Measurements from ENCODE around the gene ZNF277.
"Not testable (repeated sequence)": the region's sequence is repeated elsewhere in the genome, so short reads cannot be mapped to it uniquely, and the experiment has no call there.

ZNF277 gene

DNA sequence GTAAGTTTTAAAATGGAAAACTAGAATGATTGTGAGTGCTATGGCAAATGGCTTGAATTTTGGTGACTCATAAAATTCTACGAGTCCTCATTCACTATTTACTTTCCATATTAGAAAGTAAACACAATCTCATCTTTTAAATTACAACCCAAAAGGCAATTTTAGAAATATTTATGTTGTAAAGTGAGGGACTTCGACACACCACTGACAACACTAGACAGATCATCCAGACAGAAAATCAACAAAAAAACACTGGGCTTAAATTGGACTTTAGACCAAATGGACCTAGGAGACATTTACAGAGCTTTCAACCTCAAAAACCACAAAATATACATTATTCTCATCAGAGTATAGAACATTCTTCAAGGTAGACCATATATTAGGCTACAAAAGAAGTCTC is 30.1 kb downstream of the ZNF277 start:
- H3K36me3 ChIP-seq (ENCODE audit: insufficient read depth, low read length): no peaks in the 10 kb centered on the region
- no peak overlapping the region for H3K4me2 ChIP-seq (ENCODE audit: low read length)
- no peak overlapping the region for H3K9ac ChIP-seq (ENCODE audit: low read depth, low read length)
- H3K4me1 ChIP-seq (ENCODE audit: control insufficient read depth, insufficient read depth, low read length): peaks cover 10% of the 10 kb centered on the region
- H3K9me3 ChIP-seq (replicated peaks; ENCODE audit: low read length): no peaks in the 10 kb centered on the region
- H3K27me3 ChIP-seq (ENCODE audit: control insufficient read depth, insufficient read depth, low read length): no peaks in the 10 kb centered on the region
- no peak overlapping the region for H3K4me3 ChIP-seq (ENCODE audit: low read length)

DNA sequence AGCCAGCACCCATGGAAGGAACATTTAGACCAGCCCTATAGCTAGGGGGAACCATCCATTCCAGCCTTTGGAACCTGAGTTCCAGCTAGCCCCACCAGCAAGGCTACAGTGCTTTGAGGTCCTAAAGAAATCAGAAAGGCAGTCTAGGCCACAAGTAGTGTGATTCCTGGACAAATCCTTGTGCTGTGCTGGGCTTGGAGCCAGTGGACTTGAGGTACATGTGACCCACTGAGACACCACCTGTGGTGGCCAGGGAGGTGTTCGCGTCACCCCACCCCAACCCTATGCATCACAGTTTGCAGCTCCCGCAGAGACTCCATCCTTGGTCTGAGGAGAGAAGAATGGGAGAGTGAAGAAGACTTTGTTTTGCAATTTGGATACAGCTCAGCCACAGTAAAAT is 31.8 kb downstream of the ZNF277 start:
- H3K9ac ChIP-seq (ENCODE audit: low read depth, low read length): no peak overlapping the region
- H3K27me3 ChIP-seq (ENCODE audit: control insufficient read depth, insufficient read depth, low read length): no peaks in the 10 kb centered on the region
- H3K4me2 ChIP-seq (ENCODE audit: low read length): no peak overlapping the region
- H3K36me3 ChIP-seq (ENCODE audit: insufficient read depth, low read length): no peaks in the 10 kb centered on the region
- no peaks in the 10 kb centered on the region for H3K9me3 ChIP-seq (replicated peaks; ENCODE audit: low read length)
- H3K4me3 ChIP-seq (ENCODE audit: low read length): no peak overlapping the region
- peaks cover 10% of the 10 kb centered on the region for H3K4me1 ChIP-seq (ENCODE audit: control insufficient read depth, insufficient read depth, low read length)

DNA sequence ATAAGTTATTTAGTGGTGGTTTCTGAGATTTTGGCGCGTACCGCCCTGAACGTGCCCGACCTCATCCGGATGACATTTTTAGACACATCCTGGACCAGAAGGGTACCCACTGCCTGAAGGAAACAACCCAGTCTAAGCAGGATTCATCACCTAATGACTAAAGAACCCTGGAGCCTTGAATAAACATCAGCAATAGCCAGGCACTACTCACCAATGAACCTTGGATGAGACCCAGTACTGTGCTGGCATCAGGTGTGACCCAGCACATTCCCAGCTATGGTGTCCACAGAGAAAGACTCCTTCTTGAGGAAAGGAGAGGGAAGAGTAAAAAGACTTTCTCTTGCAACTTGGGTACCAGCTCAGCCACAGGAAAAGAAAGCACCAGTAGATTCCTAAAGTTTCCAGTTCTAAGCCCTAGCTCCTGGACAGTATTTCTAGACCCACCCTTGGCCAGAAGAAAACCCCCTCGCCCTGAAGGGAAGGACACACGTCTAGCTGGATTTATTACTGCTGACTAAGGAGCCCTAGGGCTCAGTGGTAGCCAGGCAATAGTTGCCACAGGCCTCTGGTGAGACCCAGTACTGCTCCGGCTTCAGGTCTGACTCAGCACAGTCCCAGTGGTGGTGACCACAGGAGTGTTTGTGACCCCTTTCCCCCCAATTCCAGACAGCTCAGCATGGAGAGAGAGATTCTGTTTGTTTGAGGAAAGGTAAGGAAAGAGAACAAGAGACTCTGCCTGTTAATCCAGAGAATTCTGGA is 32.5 kb downstream of the ZNF277 start:
- H3K9ac ChIP-seq (ENCODE audit: low read depth, low read length): no peak overlapping the region
- no peaks in the 10 kb centered on the region for H3K9me3 ChIP-seq (replicated peaks; ENCODE audit: low read length)
- H3K4me2 ChIP-seq (ENCODE audit: low read length): no peak overlapping the region
- H3K4me1 ChIP-seq (ENCODE audit: control insufficient read depth, insufficient read depth, low read length): peaks cover 10% of the 10 kb centered on the region
- no peak overlapping the region for H3K4me3 ChIP-seq (ENCODE audit: low read length)
- no peaks in the 10 kb centered on the region for H3K36me3 ChIP-seq (ENCODE audit: insufficient read depth, low read length)
- no peaks in the 10 kb centered on the region for H3K27me3 ChIP-seq (ENCODE audit: control insufficient read depth, insufficient read depth, low read length)

DNA sequence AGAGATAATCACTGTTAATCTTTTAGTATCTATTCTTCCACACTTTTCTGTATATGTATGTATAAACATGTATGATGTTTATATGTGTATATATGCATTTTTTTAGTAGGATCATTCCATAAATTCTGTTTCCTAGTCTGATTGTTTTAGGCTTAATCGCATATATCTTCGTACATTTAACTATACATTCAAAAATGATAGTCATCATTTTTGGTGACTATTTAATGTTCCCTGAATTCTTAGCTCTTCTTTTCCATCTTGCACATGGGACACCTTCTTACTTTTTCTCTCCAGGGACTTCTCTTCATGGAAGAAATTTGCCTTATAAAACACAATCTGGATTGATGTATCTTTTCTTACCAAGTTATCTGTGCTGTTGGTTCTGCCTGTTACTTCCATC is 42.1 kb downstream of the ZNF277 start:
- Histone ChIP-seq H3K9me3 (replicated peaks; ENCODE audit: low read length) (no peaks in the 10 kb centered on the region), H3K36me3 (ENCODE audit: insufficient read depth, low read length) (no peaks in the 10 kb centered on the region), H3K4me2 (ENCODE audit: low read length) (no peak overlapping the region), H3K4me3 (ENCODE audit: low read length) (no peak overlapping the region), H3K4me1 (ENCODE audit: control insufficient read depth, insufficient read depth, low read length) (no peaks in the 10 kb centered on the region), H3K27me3 (ENCODE audit: control insufficient read depth, insufficient read depth, low read length) (no peaks in the 10 kb centered on the region), H3K9ac (ENCODE audit: low read depth, low read length) (no peak overlapping the region)

DNA sequence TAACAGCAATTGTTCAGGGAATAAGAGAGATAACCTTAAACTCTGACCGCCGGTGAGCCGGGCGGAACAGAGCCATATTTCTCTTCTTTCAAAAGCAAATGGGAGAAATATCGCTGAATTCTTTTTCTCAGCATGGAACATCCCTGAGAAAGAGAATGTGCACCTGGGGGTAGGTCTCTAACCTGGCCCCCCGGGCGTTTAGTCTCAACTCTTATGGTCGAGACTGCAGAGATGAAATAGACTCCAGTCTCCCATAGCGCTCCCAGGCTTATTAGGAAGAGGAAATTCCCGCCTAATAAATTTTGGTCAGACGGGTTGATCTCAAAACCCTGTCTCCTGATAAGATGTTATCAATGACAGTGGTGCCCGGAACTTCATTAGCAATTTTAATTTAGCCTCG is 43.5 kb downstream of the ZNF277 start:
- not testable (repeated sequence) for H3K36me3 ChIP-seq (ENCODE audit: insufficient read depth, low read length); H3K4me3 ChIP-seq (ENCODE audit: low read length); H3K27me3 ChIP-seq (ENCODE audit: control insufficient read depth, insufficient read depth, low read length); H3K9me3 ChIP-seq (replicated peaks; ENCODE audit: low read length); H3K4me1 ChIP-seq (ENCODE audit: control insufficient read depth, insufficient read depth, low read length); H3K4me2 ChIP-seq (ENCODE audit: low read length); H3K9ac ChIP-seq (ENCODE audit: low read depth, low read length)

DNA sequence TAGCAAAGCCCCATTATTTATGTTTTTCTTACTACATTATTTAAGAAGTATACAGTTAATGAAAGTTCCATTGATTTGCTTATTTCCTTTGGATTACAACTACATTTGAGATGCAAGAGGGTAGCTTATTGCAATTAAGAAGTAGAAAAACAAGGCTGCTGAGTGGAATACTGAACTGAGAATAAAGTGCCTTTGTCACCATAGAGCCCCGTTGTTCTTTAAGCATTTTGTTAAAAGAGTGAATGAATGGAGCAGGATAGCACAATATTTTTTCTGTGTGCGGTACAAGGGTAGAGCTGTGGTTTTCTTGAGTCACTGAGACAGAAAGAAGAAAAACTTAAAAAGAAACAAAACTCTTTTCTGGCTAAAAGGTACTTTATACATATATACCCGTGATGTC is 45.6 kb downstream of the ZNF277 start:
- Histone ChIP-seq H3K4me2 (ENCODE audit: low read length) (no peak overlapping the region), H3K4me1 (ENCODE audit: control insufficient read depth, insufficient read depth, low read length) (no peaks in the 10 kb centered on the region), H3K9me3 (replicated peaks; ENCODE audit: low read length) (no peaks in the 10 kb centered on the region), H3K36me3 (ENCODE audit: insufficient read depth, low read length) (no peaks in the 10 kb centered on the region), H3K27me3 (ENCODE audit: control insufficient read depth, insufficient read depth, low read length) (no peaks in the 10 kb centered on the region), H3K9ac (ENCODE audit: low read depth, low read length) (no peak overlapping the region), H3K4me3 (ENCODE audit: low read length) (no peak overlapping the region)

DNA sequence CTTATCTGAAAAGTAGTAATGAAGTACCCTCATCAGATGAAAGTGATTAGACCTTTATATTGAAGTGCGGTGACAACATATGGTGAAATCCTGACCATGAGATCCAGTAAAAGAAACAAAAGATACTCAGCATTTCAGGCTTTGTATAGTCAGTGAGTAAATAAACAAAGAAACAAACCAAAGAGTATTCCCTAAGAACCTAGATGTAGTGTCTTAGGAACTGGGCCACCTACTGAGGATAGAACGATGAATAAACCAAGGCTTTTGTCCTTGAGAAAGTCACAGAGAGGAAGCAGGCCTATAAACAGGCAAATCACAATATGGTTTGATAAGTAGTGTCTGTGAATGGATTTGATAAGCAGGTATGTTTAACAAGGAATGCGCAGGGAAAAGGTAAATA is 46.2 kb downstream of the ZNF277 start:
- Histone ChIP-seq H3K4me3 (ENCODE audit: low read length) (no peak overlapping the region), H3K4me2 (ENCODE audit: low read length) (no peak overlapping the region), H3K9me3 (replicated peaks; ENCODE audit: low read length) (no peaks in the 10 kb centered on the region), H3K4me1 (ENCODE audit: control insufficient read depth, insufficient read depth, low read length) (no peaks in the 10 kb centered on the region), H3K9ac (ENCODE audit: low read depth, low read length) (no peak overlapping the region), H3K27me3 (ENCODE audit: control insufficient read depth, insufficient read depth, low read length) (no peaks in the 10 kb centered on the region), H3K36me3 (ENCODE audit: insufficient read depth, low read length) (no peaks in the 10 kb centered on the region)

DNA sequence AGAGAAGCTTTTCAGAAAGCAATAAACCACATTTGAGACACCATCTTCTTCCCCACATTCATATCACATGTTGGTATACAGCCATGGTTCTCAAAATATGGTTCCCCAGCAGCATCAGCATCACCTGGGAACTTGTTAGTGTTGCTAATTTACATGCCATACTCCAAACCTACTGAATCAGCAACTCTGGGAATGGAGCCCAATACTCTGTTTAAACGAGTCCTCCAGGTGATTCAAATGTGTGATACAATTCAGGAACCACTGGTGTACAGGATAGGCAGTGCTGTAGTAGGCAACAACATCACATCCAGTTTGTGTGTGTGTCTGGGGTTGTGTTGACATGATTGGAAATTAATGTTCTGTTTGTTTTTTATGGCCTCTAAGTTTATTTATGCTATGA is 47.7 kb downstream of the ZNF277 start:
- Histone ChIP-seq H3K9ac (ENCODE audit: low read depth, low read length) (no peak overlapping the region), H3K27me3 (ENCODE audit: control insufficient read depth, insufficient read depth, low read length) (no peaks in the 10 kb centered on the region), H3K9me3 (replicated peaks; ENCODE audit: low read length) (no peaks in the 10 kb centered on the region), H3K36me3 (ENCODE audit: insufficient read depth, low read length) (no peaks in the 10 kb centered on the region), H3K4me2 (ENCODE audit: low read length) (no peak overlapping the region), H3K4me1 (ENCODE audit: control insufficient read depth, insufficient read depth, low read length) (no peaks in the 10 kb centered on the region), H3K4me3 (ENCODE audit: low read length) (no peak overlapping the region)

DNA sequence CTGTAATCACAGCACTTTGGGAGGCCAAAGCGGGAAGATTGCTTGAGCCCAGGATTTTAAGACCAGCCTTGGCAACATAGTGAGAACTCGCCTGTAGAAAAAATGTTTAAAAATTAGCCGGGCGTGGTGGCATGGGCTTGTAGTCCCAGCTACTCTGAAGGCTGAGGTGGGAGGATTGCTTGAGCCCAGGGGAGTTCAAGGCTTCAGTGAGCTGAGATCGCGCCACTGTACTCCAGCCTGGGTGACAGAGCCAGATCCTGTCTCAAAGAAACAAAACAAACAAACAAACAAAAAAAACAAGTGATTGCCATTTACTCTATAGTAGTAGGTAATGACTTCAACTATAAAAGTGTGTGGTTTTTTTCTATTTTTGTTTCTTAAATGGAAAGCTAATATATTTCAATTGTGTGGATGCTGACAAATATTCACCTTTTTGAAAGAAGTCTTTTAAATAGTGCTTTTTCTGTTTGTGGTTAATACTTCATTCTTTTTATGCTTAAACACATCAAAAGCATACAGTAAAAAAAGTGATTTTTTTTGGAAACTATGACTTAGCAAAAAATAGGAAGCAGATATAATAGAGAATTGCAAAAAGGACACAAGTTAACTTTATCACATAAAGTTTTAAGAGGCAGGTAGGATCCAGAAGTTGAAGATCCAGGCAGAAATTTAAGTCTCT is 48.4 kb downstream of the ZNF277 start:
- H3K27me3 ChIP-seq (ENCODE audit: control insufficient read depth, insufficient read depth, low read length): no peaks in the 10 kb centered on the region
- no peak overlapping the region for H3K4me3 ChIP-seq (ENCODE audit: low read length)

DNA sequence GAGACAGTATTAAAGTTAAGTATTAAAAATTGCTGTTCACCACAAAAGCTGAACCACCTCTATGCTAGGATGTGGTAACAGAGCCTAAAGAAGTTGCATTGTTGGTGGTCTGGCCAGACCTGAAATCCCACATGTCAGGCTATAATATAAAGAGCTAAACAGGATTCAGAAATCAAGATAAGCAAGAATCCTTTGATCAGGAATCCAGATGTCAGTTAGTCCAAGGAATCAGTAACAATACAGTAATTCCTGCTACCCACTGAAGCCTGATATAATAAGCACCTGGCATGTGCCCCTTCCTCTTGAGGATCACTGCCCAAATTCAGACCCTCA is 48.9 kb downstream of the ZNF277 start:
- no peak overlapping the region for H3K4me3 ChIP-seq (ENCODE audit: low read length)
- no peak overlapping the region for H3K9ac ChIP-seq (ENCODE audit: low read depth, low read length)
- no peaks in the 10 kb centered on the region for H3K9me3 ChIP-seq (replicated peaks; ENCODE audit: low read length)
- no peaks in the 10 kb centered on the region for H3K36me3 ChIP-seq (ENCODE audit: insufficient read depth, low read length)
- H3K4me1 ChIP-seq (ENCODE audit: control insufficient read depth, insufficient read depth, low read length): no peaks in the 10 kb centered on the region
- H3K27me3 ChIP-seq (ENCODE audit: control insufficient read depth, insufficient read depth, low read length): no peaks in the 10 kb centered on the region
- H3K4me2 ChIP-seq (ENCODE audit: low read length): no peak overlapping the region

More for the DNA sequence above, 48.4 kb downstream of the ZNF277 start:
- Histone ChIP-seq H3K36me3 (ENCODE audit: insufficient read depth, low read length) (no peaks in the 10 kb centered on the region), H3K9me3 (replicated peaks; ENCODE audit: low read length) (no peaks in the 10 kb centered on the region), H3K9ac (ENCODE audit: low read depth, low read length) (no peak overlapping the region), H3K4me2 (ENCODE audit: low read length) (no peak overlapping the region), H3K4me1 (ENCODE audit: control insufficient read depth, insufficient read depth, low read length) (no peaks in the 10 kb centered on the region)

DNA sequence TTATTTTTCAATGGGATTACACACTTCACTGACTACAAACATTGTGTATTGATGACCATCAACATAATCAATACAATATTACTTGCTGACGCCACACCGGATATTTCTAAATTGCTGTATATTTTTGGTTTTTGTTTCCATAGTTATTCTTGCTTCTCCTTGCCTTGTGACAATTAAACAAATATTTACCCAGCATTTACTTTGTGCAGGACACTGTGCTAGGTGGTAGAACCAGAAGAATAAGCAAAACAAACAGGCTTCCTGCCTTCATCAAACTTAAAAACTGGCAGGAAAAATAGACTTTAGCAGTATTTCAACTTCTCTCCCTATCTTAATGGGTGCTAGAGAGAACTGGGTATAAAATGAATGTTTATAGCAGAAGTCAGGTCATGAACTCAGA is 50.6 kb downstream of the ZNF277 start:
- H3K36me3 ChIP-seq (ENCODE audit: insufficient read depth, low read length): no peaks in the 10 kb centered on the region
- H3K27me3 ChIP-seq (ENCODE audit: control insufficient read depth, insufficient read depth, low read length): no peaks in the 10 kb centered on the region
- no peak overlapping the region for H3K4me2 ChIP-seq (ENCODE audit: low read length)
- no peak overlapping the region for H3K9ac ChIP-seq (ENCODE audit: low read depth, low read length)
- H3K9me3 ChIP-seq (replicated peaks; ENCODE audit: low read length): no peaks in the 10 kb centered on the region
- H3K4me1 ChIP-seq (ENCODE audit: control insufficient read depth, insufficient read depth, low read length): no peaks in the 10 kb centered on the region
- no peak overlapping the region for H3K4me3 ChIP-seq (ENCODE audit: low read length)

DNA sequence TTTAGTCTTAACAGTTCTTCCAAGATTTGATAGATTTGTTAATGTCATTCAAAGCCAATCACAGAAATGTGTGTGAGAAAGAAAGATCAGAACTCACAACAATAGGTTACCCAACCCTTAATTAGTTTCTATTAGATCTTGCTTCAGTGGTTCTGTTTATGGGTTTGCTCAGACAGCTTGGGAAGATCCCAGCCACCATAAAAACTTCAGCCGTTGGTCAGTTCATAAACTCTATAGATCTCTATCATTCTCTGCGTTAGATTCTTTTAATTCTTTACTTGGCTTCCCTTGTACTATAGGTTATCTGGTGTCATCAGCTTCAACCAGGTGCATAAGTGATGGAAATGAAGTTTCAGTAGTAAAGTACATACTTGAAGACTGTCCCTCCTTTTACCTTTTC is 54.4 kb downstream of the ZNF277 start:
- Histone ChIP-seq H3K27me3 (ENCODE audit: control insufficient read depth, insufficient read depth, low read length) (no peaks in the 10 kb centered on the region), H3K4me2 (ENCODE audit: low read length) (no peak overlapping the region), H3K36me3 (ENCODE audit: insufficient read depth, low read length) (no peaks in the 10 kb centered on the region), H3K9ac (ENCODE audit: low read depth, low read length) (no peak overlapping the region), H3K4me3 (ENCODE audit: low read length) (no peak overlapping the region), H3K4me1 (ENCODE audit: control insufficient read depth, insufficient read depth, low read length) (no peaks in the 10 kb centered on the region), H3K9me3 (replicated peaks; ENCODE audit: low read length) (no peaks in the 10 kb centered on the region)
